NCI-H2196 (cell line): ENCODE data around the gene CDR2.
A peak's percentile ranks its signal among the peaks of the same experiment; 100 is the strongest.
"Not testable (repeated sequence)": the region's sequence is repeated elsewhere in the genome, so short reads cannot be mapped to it uniquely, and the experiment has no call there.

Source experiments
- DNase-seq: peaks from one replicate; lab custom pipeline; 2025; ENCODE audit not compliant: unreplicated experiment; lab: John Stamatoyannopoulos, UW

The CDR2 gene

DNA sequence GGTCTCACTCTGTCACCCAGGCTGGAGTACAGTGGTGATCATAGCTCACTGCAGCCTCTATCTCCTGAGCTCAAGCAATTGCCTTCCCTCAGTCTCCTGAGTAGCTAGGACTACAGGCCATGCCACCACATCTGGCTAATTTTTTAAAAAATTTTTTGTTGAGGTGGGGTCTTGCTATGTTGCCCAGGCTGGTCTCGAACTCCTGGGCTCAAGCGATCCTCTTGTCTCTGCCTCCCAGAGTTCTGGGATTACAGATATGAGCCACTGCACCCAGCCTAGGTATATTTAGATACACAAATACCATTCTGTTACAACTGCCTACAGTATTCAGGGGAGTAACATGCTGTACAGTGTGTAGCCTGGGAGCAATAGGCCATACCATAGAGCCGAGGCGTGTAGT lies 62.9 kb downstream of the CDR2 start:
- DNase-seq = no peak

- DNase-seq = no peak
Measured at GRCh38 chr16:22308824-22309520, 65.4 kb downstream of the CDR2 start.

GRCh38 chr16:22307838-22308237 lies 66.6 kb downstream of the CDR2 start:
- no peak for DNase-seq

DNA sequence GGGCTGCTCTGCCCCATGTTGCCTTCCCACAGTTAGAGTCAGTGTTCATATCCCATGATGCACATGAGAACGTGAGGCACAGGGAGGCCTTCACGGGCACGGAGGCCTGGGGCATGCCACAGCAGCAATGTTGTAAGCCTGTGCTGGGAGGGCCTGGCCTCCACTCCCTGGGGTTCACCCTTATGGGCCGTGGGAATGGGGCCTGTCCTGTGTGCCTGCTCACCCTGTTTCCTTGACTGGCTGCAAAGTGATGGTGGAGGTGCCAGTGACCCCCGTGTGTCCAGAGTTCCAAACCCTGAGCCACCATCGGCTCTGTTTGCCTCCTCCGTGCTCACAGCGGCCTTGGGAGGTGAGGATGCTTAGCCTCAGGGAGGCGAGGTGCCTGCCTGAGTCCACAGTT lies 67.6 kb downstream of the CDR2 start:
- DNase-seq = no peak

GRCh38 chr16:22304411-22304810 lies 70.0 kb downstream of the CDR2 start:
- no peak for DNase-seq

GRCh38 chr16:22302776-22303363 lies 71.5 kb downstream of the CDR2 start:
- DNase-seq = no peak

DNA sequence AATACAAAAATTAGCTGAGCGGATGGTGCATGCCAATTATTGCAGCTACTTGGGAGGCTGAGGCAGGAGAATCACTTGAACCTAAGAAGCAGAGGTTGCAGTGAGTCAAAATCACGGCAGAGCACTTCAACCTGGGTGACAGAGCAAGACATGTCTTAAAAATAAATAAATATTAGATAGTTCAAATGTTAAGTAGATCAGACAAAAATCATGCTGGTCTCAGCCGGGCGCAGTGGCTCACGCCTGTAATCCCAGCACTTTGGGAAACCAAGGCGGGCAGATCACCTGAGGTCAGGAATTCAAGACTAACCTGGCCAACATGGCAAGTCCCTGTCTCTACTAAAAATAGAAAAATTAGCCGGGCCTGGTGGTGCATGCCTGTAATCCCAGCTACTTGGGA lies 73.0 kb downstream of the CDR2 start:
- not testable (repeated sequence) for DNase-seq

DNA sequence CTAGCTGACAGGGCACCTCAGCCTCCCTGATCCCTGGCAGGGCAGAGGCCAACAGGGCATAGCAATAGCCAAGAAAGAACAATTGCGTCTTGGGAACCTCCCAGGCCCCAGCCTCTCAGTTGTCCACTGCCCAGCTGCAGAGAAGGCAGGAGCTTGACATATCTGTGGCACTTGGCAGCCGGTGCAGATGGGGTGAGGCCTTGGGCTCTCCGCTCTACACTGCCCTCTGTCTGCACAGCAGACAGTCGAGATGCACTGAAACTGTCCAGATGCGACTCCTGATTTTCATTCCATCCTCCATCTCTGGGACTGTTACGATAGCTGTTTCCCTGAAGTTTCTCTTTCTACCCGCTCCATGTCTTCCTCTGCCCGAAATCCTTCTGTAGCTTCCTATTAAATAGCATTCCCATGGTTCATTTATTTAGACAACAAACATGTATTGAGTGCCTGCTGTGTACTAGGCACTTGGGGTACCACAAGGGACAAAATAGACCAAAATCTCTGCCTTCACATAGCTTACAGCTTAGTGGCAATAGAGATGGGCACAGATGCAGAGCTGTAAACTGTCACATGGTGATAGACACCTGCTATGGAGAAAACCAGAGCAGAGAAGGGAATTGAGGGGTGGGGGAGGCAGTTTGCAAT lies 73.9 kb downstream of the CDR2 start:
- DNase-seq = peak; percentile 68

DNA sequence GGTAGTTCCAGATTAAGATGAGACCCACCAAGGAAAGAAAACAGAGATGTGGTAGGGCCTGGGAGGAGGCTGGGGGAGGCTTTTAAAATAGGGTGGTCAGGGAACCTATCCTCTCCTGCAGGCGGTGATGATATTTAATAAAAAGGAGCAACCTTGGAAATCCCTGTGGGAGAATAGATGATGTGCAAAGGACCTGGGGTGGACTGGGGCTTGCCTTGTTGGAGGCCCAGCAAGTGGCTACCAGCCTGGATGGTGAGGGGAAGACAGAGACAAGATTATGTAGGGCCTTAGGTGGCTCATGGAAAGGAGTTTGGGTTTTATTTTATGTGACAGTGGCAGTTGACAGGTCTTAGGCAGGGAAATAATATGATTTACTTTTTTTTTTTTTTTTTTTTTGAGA lies 75.4 kb downstream of the CDR2 start:
- no peak for DNase-seq

DNA sequence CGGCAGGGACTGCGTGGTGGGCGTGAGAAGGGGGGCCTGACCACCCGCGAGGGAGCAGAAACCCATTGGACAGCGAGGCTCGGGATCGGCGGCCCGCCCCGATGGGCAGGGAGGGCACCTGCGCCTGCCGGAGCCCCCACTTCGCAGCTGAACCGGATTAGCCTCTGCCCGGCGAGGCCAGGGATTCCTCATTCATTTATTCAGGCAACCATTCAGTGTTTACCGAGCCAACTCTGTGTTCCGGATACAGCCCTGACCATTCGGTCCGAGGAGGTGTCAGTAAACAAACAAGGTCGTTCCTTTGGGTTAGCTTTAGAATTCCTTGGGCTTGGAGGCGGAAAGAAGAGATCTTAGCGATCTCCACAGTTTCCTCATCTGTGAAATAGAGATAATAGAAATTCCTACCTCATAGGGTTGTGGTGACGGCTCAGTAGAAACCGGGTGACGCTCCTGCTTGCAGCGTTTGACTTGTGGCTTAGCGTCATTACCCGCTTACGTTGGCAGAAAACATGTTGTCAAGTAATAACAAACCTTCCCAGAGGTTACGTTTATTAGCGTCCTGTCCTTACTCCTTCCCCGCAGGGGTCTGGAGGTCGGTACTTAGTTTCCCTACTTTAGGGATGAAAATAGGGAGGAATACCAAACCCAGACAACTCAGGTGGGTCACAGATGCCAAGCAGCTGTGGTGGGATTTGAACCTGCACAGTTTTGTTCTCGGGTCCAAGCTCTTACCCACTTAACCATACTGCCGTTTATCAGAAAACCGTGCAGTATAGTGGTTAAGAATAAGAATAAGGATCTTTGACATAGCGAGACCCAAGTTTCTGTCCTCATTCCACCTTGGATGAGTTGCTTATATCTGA lies 76.3 kb downstream of the CDR2 start:
- peak; percentile 85 for DNase-seq

- DNase-seq = peak; percentile 99
Measured at GRCh38 chr16:22297114-22297870, 77.1 kb downstream of the CDR2 start, which contains the start of gene POLR3E. POLR3E (plus strand) TSS chr16:22297409; CDS start chr16:22302969, 5,560 bp downstream.

- no peak for DNase-seq
Measured at GRCh38 chr16:22296225-22297113, 78.0 kb downstream of the CDR2 start.
